K562 (cell line): ENCODE results near the gene C19orf67. TPM values are rescaled to one million over a fixed set of nuclear protein-coding genes. Genes with fewer than 3 reads are reported as not detected.

Experiments
- JUND ChIP-seq, 2 experiments: IDR thresholded peaks; 2 replicates in 1 of 2; 3 replicates in 1 of 2; pipeline ENCODE4 v1.6.1; 2011; ENCODE audit warnings: borderline replicate concordance in 2 of 2, low read depth in 2 of 2, low read length in 2 of 2, improper control_type of control experiment in 1 of 2, missing biosample characterization in 1 of 2, missing genetic modification characterization in 1 of 2, missing genetic modification reagents in 1 of 2
- MEIS2 ChIP-seq: fragments of 450-650 bp; IDR thresholded peaks from 2 replicates; pipeline ENCODE4 v1.6.1; 2014; ENCODE audit warnings: mild to moderate bottlenecking; ENCODE audit not compliant: partially characterized antibody
- RBM25 ChIP-seq: fragments of 200-400 bp; formaldehyde crosslinking; IDR thresholded peaks from 2 replicates; pipeline ENCODE4 v1.6.1; 2018; ENCODE audit warnings: low read length, low read depth, moderate library complexity; ENCODE audit not compliant: severe bottlenecking
- THAP12 ChIP-seq: fragments of 250-450 bp; sonication (Bioruptor Pico); IDR thresholded peaks from 2 replicates; pipeline ENCODE4 v1.9.0; 2021; ENCODE audit warnings: mild to moderate bottlenecking, inconsistent platforms
- ZBTB2 ChIP-seq: fragments of 450-650 bp; IDR thresholded peaks from 2 replicates; pipeline ENCODE4 v1.6.1; 2016; ENCODE audit warnings: antibody characterized with exemption
- polyA plus RNA-seq, 8 experiments: library from polyadenylated mRNA; depleted of rRNA in 4 of 8; stranded (reverse) in 5 of 8; unstranded in 3 of 8; fragments of >200 nt; fragmentation: Nextera tagmentation in 2 of 8; fragmentation: Illumina TruSeq in 1 of 8; extraction: Ambion mirVana in 2 of 8; extraction: Trizol in 1 of 8; gene quantifications; 2 replicates each; pipeline versions ENCODE4 v1.2.1 to v1.2.3, GENCODE V29; 2011 to 2014; ENCODE audit warnings: inconsistent platforms in 1 of 8, missing spikeins in 1 of 8
- total RNA-seq, 7 experiments: library from RNA; depleted of rRNA in 6 of 7; stranded (reverse); fragments of >200 nt in 6 of 7; fragmentation: Illumina TruSeq in 2 of 7; extraction: Trizol in 2 of 7; gene quantifications; 2 replicates each; pipeline versions ENCODE4 v1.2.1 to v1.2.3, GENCODE V29; 2011 to 2021; ENCODE audit warnings: low replicate concordance in 1 of 7
- TF ChIP-seq, protein P1 (sequence below): IDR thresholded peaks from 2 replicates; pipeline ENCODE4 v1.6.1; 2012; ENCODE audit warnings: low read depth, low read length, improper control_type of control experiment, borderline replicate concordance

C19orf67 gene
- total and polyA plus RNA-seq, 9 of the 15 experiments (the other 6 are each of a cell fraction or from before 2014, with no cell fraction given): 0.29 to 1.8 (median 0.51) TPM; not detected in 3

- TF ChIP-seq MEIS2 (peak; percentile 22), JUND (IDR thresholded peaks at IDR 0.05; ENCODE audit: borderline replicate concordance, low read depth, low read length) (0 out of 2 replicates have a peak, but pooled peaks have one; percentile 14), JUND (tag; IDR thresholded peaks at IDR 0.05; ENCODE audit: borderline replicate concordance, low read depth, low read length) (no peak), RBM25 (peak; percentile 100), THAP12 (peak; percentile 41; the same call in 1 of the 2 replicates), ZBTB2 (no peak)
- TF ChIP-seq, protein P1, sequence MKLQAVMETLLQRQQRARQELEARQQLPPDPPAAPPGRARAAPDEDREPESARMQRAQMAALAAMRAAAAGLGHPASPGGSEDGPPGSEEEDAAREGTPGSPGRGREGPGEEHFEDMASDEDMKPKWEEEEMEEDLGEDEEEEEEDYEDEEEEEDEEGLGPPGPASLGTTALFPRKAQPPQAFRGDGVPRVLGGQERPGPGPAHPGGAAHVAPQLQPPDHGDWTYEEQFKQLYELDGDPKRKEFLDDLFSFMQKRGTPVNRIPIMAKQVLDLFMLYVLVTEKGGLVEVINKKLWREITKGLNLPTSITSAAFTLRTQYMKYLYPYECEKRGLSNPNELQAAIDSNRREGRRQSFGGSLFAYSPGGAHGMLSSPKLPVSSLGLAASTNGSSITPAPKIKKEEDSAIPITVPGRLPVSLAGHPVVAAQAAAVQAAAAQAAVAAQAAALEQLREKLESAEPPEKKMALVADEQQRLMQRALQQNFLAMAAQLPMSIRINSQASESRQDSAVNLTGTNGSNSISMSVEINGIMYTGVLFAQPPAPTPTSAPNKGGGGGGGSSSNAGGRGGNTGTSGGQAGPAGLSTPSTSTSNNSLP: peak; percentile 84; the same call in 1 of the 2 replicates
Observed at GRCh38 chr19:14117668-14118164, 32.1 kb upstream of the C19orf67 start, which contains the start of gene PRKACA (continued).
